HG03520 (cell line): ENCODE measurements around the gene FBXW9.
A peak's percentile ranks its signal among the peaks of the same experiment; 100 is the strongest.
"Not testable (repeated sequence)": the region's sequence is repeated elsewhere in the genome, so short reads cannot be mapped to it uniquely, and the experiment has no call there.

Experiments used
- ATAC-seq: cut with Tn5 transposase; IDR thresholded peaks from one replicate; pipeline ENCODE4 v1.9.1; 2021; ENCODE audit warnings: mild to moderate bottlenecking, moderate library complexity; ENCODE audit not compliant: unreplicated experiment

FBXW9 gene

DNA sequence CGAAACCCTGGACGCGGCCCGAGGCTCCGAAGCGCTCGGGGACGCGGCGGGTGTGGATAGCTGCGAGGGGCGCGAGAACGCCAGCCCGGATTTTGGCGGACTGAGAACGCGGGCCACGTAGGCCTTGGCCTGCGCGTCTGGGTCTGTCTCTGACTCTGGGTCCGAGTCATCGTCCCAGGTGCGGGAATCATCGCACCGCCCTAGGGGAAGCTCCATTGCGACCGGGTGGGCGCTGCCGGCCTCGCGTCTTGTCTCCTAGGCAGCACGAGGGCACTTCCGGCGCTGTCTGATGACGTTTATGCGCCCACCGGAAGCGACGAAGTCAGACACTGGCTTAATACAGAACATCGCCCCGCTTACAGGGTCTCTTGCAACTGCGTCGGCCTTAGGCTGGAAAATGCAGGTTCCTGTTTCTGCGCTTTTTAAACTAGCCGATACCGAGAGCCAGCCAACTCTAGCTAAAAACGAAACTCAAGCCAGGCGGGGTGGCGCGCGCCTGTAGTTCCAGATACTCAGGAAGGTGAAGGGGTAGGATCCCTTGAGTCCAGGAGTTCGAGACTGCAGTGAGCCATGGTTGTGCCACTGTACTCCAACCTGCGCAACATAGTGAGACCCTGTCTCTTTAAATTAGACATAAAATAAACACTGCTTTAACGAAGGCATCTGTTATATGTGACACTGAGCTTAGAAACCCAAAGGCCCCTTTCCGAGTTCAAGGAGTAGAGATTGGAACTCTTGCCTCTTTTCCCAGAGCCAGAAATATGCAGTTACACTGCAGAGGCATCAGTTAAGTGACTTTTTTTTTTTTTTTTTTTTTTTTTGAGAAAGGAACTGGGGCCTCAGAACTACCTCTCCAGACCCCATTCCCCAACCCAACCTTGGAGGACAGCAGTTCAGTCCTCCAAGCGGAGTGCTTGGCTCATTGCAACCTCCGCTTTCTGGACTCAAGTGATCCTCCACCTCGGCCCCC, at the start of gene FBXW9:
Gene FBXW9, minus strand, starts transcription at position 266 of the 970 bp plus-strand sequence. Its CDS starts 50 bp downstream, at position 216.
- peak; percentile 67 for ATAC-seq

GRCh38 chr19:12745166-12745897, 48.9 kb upstream of the FBXW9 start:
- no peak for ATAC-seq

- no peak for ATAC-seq
These were observed 41.5 kb upstream of the FBXW9 start for GRCh38 chr19:12737835-12738351.

- peak; percentile 68 for ATAC-seq
These were observed 40.8 kb upstream of the FBXW9 start, which contains the start of gene GET3 for GRCh38 chr19:12736995-12737834. Gene GET3, plus strand, starts transcription at chr19:12737497. Its CDS starts 9 bp downstream, at chr19:12737506.

DNA sequence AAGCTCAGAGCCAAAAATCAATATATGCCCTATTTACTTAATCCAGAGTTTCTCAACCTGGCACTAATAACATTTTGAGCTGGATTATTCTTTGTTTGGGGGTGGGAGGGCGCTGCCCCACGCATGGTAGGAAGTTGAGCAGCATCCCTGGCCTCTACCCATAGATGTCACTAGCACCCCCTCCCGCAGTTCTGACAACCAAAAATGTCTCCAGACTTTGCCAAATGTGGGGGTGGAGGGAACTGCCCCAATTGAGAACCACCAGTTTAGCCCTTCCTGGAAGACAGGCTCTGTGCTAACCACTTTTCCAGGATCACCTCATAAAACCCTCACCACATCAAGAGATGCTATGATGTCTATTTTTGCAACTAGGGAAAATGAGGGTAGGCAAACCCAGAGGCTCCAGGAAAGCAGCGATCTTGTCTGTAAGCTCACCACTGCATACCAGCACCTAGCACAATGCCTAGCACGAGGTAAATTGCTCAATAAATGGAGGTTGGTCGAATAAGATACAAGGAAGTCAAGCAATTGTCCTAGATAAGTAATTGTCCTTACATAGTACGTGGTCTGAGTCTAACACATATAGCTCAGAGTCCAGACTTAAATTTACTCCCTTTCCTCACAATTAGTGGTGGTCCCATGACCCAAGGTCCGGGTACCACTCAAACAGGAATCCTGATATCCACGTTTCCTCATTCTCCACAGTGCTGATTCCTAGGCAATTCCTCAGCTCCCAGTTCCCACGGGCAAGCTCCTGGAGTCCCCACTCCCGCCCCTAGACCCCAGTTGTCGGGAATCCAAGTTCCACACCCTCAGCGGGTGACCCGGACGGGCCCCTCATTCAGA, 37.2 kb upstream of the FBXW9 start:
- no peak for ATAC-seq

DNA sequence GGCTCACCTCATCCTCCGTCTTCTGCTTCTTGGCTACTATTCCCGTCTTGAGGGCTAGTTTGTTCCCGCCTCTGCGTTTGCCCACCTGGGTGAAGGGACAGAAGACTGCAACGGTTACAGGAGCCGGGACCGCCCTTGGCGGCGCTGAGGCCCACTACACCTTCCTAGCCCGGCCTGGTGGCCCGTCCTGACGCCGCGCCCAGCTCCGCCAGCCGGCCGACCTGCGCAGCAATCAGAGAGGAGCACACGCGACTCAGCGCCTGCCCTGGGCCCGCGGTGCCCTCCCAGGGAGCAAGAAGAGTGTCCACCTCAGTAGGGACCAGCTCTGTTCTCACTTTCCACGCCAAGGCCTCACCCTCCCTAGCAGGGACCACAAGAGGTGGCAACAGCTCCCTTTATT, 34.9 kb upstream of the FBXW9 start:
- ATAC-seq, result no peak

DNA sequence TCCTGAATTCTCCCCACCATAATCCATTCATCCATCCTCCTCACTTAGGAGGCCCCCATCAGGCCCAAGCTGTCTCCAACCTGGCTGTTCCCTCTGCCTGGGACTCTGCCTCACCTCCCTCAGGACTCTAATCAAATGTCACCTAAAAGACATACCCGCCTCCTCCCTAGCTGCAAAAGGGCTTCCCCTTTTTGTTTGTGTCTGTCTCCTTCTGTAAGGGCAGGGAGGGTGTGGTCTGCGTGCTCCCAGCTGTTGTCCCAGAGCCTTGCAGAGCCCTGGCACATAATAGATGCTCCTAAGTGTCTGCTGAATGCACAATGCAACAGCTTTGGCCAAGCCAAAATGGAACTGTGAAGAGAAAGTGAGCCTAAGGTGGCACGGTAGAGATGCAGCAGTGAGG, 33.6 kb upstream of the FBXW9 start:
- no peak for ATAC-seq

DNA sequence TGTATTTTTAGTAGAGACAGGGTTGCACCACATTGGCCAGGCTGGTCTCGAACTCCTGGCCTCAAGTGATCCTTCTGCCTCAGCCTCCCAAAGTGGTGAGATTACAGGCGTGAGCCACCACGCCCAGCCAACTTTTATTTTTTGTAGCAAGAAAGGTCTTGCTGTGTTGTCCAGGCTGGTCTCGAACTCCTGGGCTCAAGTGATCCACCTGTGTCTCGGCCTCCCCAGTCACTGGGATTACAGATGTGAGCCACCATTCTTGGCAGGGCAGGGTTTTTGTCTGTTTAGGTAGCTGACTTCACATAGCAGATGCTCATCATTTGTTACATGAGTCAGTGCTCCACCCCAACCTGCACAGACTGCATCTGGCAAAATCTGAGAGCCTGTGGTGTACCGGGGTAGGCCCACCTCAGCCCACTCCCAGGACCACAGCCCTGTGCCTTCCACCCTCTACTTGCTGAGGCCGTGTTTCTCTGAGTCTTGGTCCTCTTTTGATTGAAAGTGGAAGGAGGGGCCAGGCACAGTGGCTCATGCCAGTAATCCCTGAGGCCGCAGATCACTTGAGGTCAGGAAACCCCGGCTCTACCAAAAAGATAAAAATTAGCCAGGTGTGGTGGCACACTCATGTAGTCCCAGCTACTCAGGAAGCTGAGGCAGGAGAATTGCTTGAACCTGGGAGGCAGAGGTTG, 31.5 kb upstream of the FBXW9 start:
- ATAC-seq, result no peak

GRCh38 chr19:12726988-12727316, 30.5 kb upstream of the FBXW9 start:
- no peak for ATAC-seq

DNA sequence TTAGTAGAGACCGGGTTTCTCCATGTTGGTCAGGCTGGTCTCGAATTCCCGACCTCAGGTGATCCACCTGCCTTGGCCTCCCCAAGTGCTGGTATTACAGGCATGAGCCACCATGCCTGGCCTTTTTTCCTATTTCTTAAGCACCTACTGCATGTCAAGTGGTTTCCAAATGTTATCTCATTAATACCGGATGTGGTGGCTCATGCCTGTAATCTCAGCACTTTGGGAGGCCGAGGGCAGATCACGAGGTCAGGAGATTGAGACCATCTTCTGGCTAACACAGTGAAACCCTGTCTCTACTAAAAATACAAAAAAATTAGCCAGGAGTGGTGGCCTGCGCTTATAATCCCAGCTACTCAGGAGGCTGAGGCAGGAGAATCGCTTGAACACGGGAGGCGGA, 29.2 kb upstream of the FBXW9 start:
- ATAC-seq, result not testable (repeated sequence)

- no peak for ATAC-seq
These were observed 27.4 kb upstream of the FBXW9 start, which contains the start of gene TNPO2 for GRCh38 chr19:12723641-12724426. Gene TNPO2, minus strand, starts transcription at chr19:12723932. Its CDS starts 2,955 bp downstream, at chr19:12720977.

DNA sequence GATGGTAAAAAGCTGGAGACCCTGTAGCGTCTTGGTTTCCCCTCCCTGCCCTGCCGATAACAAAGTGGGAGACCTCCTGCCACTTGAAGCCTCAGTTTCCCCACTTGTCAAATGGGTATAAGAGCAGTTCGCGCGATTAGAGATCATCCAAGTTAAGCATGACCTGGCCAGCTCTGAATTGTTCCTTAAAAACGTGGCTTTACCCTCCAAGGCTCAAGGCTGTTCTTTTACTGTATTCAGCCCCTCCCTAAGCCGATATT, 26.9 kb upstream of the FBXW9 start:
- no peak for ATAC-seq

DNA sequence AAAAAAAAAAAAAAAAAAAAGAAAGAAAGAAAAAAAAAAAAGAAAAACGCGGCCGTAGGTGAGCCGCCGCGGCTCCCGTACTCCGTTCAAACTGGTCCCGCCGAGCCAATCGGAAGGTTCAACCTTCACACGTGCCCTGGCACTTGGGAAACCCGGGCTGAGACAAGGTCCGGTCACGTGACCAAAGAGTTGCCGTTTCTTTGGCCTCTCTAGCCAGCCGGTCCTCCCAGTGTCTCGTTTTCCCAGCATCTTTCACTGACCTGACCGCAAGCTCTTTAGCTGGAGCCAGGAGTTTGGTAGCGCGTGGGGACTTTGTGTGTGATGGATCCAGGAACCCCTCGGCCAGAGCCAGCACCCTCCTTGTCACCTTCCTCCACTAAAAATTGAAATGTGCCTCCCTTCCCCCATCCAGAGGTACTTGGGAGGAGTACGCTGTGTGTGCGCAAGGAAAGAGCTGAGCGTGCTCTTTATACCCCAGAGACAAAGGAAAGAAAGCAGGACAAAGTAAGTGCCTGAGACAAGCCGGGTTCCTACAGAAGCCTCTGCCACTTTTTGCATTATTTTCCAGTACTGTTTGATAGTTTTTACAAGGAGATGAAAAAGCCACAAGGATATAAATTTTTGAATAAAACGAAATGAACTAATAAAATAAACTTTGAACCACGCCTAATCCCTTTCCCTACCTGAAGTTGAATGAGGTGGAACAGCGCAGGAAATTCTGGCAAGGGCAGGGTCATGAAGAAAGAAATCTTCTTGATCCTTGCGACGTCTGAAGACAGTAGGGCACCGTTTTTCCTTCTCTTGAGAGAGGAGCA, 26.3 kb upstream of the FBXW9 start:
- ATAC-seq, result peak; percentile 74

DNA sequence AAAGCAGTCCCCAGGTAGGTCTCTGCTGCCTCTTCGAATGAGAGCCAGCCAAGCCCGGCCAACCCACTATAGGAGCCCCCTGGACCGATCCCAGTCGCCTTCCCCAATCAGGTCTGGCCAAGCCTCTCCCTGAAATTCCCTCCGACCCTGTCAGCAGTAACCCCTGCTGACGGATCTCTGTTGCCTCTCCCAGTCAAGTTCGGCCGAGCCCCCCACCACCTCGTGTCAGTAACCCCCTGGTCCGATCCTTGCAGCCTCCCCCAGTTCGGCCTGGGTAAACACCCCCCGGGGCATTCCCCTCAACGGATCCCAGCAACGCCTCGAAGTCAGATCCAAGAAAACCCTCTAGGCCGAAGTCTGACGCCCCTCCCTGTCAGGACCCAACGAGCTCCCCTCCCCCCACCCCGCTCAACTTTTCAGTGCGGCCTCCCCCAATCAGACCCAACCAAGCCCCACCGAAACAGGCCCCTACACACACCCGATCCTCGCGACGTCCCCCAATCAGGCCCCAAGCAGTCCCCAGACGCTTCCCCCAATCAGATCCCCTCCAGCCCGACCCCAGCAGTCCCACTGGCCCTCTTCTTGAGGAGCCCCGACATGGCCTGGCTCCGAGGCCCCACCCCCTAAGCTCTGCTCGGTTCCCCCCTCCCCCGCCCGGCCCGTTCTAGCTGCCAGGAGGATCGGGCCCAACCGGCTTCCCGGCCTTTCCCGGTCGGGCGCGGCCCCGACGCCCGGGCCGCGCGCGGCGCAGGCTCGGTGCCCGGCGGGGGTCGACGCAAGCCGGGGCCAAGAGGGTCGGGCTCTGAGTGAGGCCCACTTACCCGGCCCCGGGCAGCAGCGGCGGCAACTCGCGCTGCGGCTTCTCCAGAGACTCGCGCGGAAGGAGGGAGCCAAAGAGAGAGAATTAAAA, 25.5 kb upstream of the FBXW9 start:
- peak; percentile 14 for ATAC-seq

- no peak for ATAC-seq
These were observed 24.6 kb upstream of the FBXW9 start for GRCh38 chr19:12720851-12721655.

DNA sequence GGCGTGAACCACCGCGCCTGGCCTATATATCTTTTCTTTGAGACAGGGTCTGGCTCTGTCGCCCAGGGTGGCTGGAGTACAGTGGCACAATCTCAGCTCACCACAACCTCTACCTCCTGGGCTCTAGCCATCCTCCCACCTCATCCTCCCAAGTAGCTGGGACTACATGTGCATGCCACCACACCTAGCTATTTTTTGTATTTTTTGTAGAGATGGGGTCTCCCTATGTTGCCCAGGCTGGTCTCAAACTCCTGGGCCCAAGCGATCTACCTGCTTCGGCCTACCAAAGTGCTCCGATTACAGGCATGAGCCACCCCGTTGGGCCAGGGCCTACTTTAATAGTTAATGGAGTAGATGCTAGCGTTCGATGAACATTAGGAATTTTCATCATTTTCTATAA, 23.9 kb upstream of the FBXW9 start:
- ATAC-seq, result no peak
